B cell (primary cell): ENCODE data around the gene AFF2. TPM values are rescaled to one million over a fixed set of nuclear protein-coding genes. Genes with fewer than 3 reads are reported as not detected.

ENCODE experiments used
- ATAC-seq: fragments of 200-7000 bp; cut with Tn5 transposase; one replicate; pipeline ENCODE4 v1.10.0; 2021; ENCODE audit warnings: low read depth, mild to moderate bottlenecking, moderate number of reproducible peaks, moderate library complexity
- CTCF ChIA-PET: fragments of 350-600 bp; sonication (Branson Sonifier 250); formaldehyde crosslinking; loops from one replicate; lab custom pipeline; 2021; ENCODE audit warnings: antibody characterized with exemption, inconsistent platforms; lab: Charles Lee
- POLR2A ChIA-PET: fragments of 350-600 bp; sonication (Branson Sonifier 250); formaldehyde crosslinking; loops from one replicate; lab custom pipeline; 2021; ENCODE audit warnings: antibody characterized with exemption; lab: Charles Lee
- DNase-seq: peaks from one replicate; pipeline ENCODE4 v3.0.0; 2013
- H2AFZ ChIP-seq: 2 replicates; pipeline ENCODE4 v1.6.1; 2012; ENCODE audit warnings: mild to moderate bottlenecking, low read depth, low read length; ENCODE audit not compliant: insufficient read depth, poor library complexity, severe bottlenecking
- H3K27ac ChIP-seq, 2 donors: 1 replicate in 1 of 2; 2 replicates in 1 of 2; pipeline ENCODE4 v1.5.1; 2012 to 2013; ENCODE audit warnings: low read length in 2 of 2, mild to moderate bottlenecking in 2 of 2, moderate library complexity in 1 of 2
- H3K27me3 ChIP-seq, 4 experiments: fragments of 200-600 bp in 1 of 4; sonication (generic) in 1 of 4; replicated peaks in 1 of 4; 1 replicate in 2 of 4; 2 replicates in 2 of 4; pipeline versions ENCODE4 v1.6.1 to v1.7.0; 2013 to 2016; ENCODE audit warnings: low read length in 3 of 4, mild to moderate bottlenecking in 2 of 4, mixed read lengths in 1 of 4, moderate library complexity in 1 of 4; ENCODE audit not compliant: insufficient read depth in 4 of 4, control insufficient read depth in 3 of 4; ENCODE audit errors: control extremely low read depth in 1 of 4
- H3K36me3 ChIP-seq, 2 experiments: replicated peaks in 1 of 2; 1 replicate in 1 of 2; 2 replicates in 1 of 2; pipeline versions ENCODE4 v1.6.1 to v1.7.1; 2013; ENCODE audit warnings: low read length in 1 of 2; ENCODE audit not compliant: insufficient read depth in 2 of 2, control insufficient read depth in 1 of 2; ENCODE audit errors: control extremely low read depth in 1 of 2, extremely low read depth in 1 of 2
- H3K4me1 ChIP-seq, 2 donors: fragments of 200-600 bp in 1 of 2; sonication (generic) in 1 of 2; 1 replicate in 1 of 2; 2 replicates in 1 of 2; pipeline versions ENCODE4 v1.5.1 to v1.6.1; 2013 to 2017; ENCODE audit warnings: low read length in 2 of 2; ENCODE audit not compliant: control insufficient read depth in 2 of 2, insufficient read depth in 2 of 2
- H3K4me2 ChIP-seq: replicated peaks from 2 replicates; pipeline ENCODE3; 2012; ENCODE audit warnings: mild to moderate bottlenecking, low read depth, low read length; ENCODE audit not compliant: poor library complexity, severe bottlenecking
- H3K4me3 ChIP-seq, 5 experiments: fragments of 200-600 bp in 1 of 5; sonication (generic) in 1 of 5; 1 replicate in 3 of 5; 2 replicates in 2 of 5; pipeline versions ENCODE4 v1.5.1 to v1.7.0; 2011 to 2016; ENCODE audit warnings: low read length in 4 of 5, mild to moderate bottlenecking in 4 of 5, low read depth in 2 of 5, control low read depth in 1 of 5, moderate library complexity in 1 of 5; ENCODE audit not compliant: insufficient read depth in 1 of 5; ENCODE audit errors: control extremely low read depth in 1 of 5, extremely low read depth in 1 of 5
- H3K79me2 ChIP-seq: fragments of 200-600 bp; sonication (generic); one replicate; pipeline ENCODE4 v1.6.0; 2016; ENCODE audit warnings: low read length; ENCODE audit not compliant: control insufficient read depth, insufficient read depth
- H3K9ac ChIP-seq: fragments of 200-600 bp; sonication (generic); 2 replicates; pipeline ENCODE4 v1.6.1; 2017; ENCODE audit warnings: mild to moderate bottlenecking, low read length, moderate library complexity
- H3K9me3 ChIP-seq, 3 donors: one replicate each; pipeline versions ENCODE4 v1.6.1 to v1.7.1; 2013; ENCODE audit warnings: low read length in 2 of 3; ENCODE audit not compliant: control insufficient read depth in 2 of 3, insufficient read depth in 1 of 3; ENCODE audit errors: control extremely low read depth in 1 of 3
- H4K20me1 ChIP-seq: 2 replicates; pipeline ENCODE4 v1.6.0; 2012; ENCODE audit warnings: mild to moderate bottlenecking, low read length; ENCODE audit not compliant: insufficient read depth, control insufficient read depth, poor library complexity, severe bottlenecking
- H3K27ac Mint-ChIP-seq: one replicate; pipeline ENCODE4 v1.8.0; 2021; ENCODE audit warnings: mixed read lengths
- H3K27me3 Mint-ChIP-seq: one replicate; pipeline ENCODE4 v1.8.0; 2021; ENCODE audit warnings: mixed read lengths
- H3K4me1 Mint-ChIP-seq: one replicate; pipeline ENCODE4 v1.8.0; 2021; ENCODE audit warnings: mixed read lengths
- H3K4me3 Mint-ChIP-seq: one replicate; pipeline ENCODE4 v1.8.0; 2021; ENCODE audit warnings: mixed read lengths
- H3K9me3 Mint-ChIP-seq: one replicate; pipeline ENCODE4 v1.8.0; 2022; ENCODE audit warnings: mixed read lengths; ENCODE audit not compliant: insufficient read depth
- EZH2 ChIP-seq: IDR thresholded peaks from 2 replicates; pipeline ENCODE4 v1.6.1; 2012; ENCODE audit warnings: borderline replicate concordance, low read depth, mild to moderate bottlenecking, moderate library complexity, low read length; ENCODE audit not compliant: insufficient read depth, poor library complexity, severe bottlenecking
- WGBS: methylation state at CpG from one replicate; pipeline ENCODE4 v1.1.5; 2013; ENCODE audit warnings: missing lambda C conversion rate; ENCODE audit not compliant: insufficient coverage; 5-methylcytosine and 5-hydroxymethylcytosine counted together
- intact Hi-C: fragments of 100-400 bp; cut with micrococcal nuclease; formaldehyde crosslinking; loops from one replicate; pipeline ENCODE4 v1.10.0; 2022
- polyA plus RNA-seq: library from polyadenylated mRNA; depleted of rRNA; stranded (reverse); fragments of >200 nt; gene quantifications from 2 replicates; pipeline ENCODE4 v1.2.3, GENCODE V29; 2012
- total RNA-seq, 2 donors: library from RNA; stranded (reverse); fragments of 120-200 nt in 1 of 2; gene quantifications; 1 replicate in 1 of 2; 2 replicates in 1 of 2; pipeline versions ENCODE4 v1.2.3 to v1.2.4, GENCODE V29; 2013 to 2022
- TF ChIP-seq, protein P1 (sequence below): fragments of 200-600 bp; IDR thresholded peaks from one replicate; pipeline ENCODE4 v1.8.0; 2022; ENCODE audit warnings: antibody characterized with exemption, mild to moderate bottlenecking

The AFF2 gene
- total and polyA plus RNA-seq, 2 donors (not counting 1 experiment from before 2014, with no cell fraction given), result 0.06 to 12.0 TPM

GRCh38 chrX:148457279-148457678 lies 43.1 kb upstream of the AFF2 start:
- intact Hi-C loops, result loop anchor here (5.0 kb wide), 1 partner anchor 40 kb away; no protein-coding TSS in a partner anchor
- Histone ChIP-seq H3K27me3 (no peaks in the 10 kb centered on the region), H3K79me2 (no peaks in the 10 kb centered on the region), H3K4me2 (no peak overlapping the region), H3K4me1 (peaks cover 32 to 37% of the 10 kb centered on the region in 2 donors), H3K9me3 (no peaks in the 10 kb centered on the region), H4K20me1 (no peaks in the 10 kb centered on the region), H3K9ac (no peak overlapping the region), H2AFZ (no peak overlapping the region), H3K36me3 (no peaks in the 10 kb centered on the region), H3K4me3 (no peak overlapping the region), H3K27ac (no peak overlapping the region)
- CTCF ChIA-PET, result no interaction called here
- no peak overlapping the region for H3K4me3 Mint-ChIP-seq
- H3K27me3 Mint-ChIP-seq, result no peaks in the 10 kb centered on the region
- POLR2A ChIA-PET, result interaction anchor here (0.6 kb wide), 1 partner anchor 20 kb away, joined by 5 read pairs; no protein-coding TSS in a partner anchor
- no peaks in the 10 kb centered on the region for H3K9me3 Mint-ChIP-seq
- H3K4me1 Mint-ChIP-seq, result peaks cover 40% of the 10 kb centered on the region
- no peak overlapping the region for H3K27ac Mint-ChIP-seq
- whole genome bisulfite sequencing, result 10% methylated on average over 2 of the region's 3 CpGs
- DNase-seq (no peak), ATAC-seq (no peak)
- TF ChIP-seq, protein P1, sequence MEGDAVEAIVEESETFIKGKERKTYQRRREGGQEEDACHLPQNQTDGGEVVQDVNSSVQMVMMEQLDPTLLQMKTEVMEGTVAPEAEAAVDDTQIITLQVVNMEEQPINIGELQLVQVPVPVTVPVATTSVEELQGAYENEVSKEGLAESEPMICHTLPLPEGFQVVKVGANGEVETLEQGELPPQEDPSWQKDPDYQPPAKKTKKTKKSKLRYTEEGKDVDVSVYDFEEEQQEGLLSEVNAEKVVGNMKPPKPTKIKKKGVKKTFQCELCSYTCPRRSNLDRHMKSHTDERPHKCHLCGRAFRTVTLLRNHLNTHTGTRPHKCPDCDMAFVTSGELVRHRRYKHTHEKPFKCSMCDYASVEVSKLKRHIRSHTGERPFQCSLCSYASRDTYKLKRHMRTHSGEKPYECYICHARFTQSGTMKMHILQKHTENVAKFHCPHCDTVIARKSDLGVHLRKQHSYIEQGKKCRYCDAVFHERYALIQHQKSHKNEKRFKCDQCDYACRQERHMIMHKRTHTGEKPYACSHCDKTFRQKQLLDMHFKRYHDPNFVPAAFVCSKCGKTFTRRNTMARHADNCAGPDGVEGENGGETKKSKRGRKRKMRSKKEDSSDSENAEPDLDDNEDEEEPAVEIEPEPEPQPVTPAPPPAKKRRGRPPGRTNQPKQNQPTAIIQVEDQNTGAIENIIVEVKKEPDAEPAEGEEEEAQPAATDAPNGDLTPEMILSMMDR, result no peak
- TF ChIP-seq EZH2, result no peak

DNA sequence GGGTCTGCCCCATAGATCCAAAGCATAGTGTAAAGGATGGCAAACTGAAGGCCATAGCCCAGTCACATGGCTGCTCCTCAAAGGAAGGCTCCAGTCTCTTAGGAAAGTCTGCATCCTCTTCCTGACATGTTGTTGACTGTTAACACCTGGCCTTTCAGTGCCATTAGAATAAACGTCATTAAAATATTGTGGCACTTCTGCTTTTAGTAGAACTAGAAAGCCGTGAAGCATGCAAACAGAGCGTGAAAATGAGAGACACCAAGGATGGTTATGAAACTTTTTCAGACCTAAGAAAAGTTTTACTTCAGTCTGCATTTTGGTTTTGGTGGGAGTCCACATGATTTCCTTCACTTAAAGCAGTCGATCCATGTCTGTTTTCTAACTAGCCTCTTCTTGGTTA lies 41.1 kb upstream of the AFF2 start:
- ChIA-PET CTCF (no interaction called here), POLR2A (no interaction called here)
- peak; percentile 74 for DNase-seq
- Mint-ChIP-seq H3K4me1 (peaks cover 43% of the 10 kb centered on the region), H3K27me3 (no peaks in the 10 kb centered on the region), H3K9me3 (no peaks in the 10 kb centered on the region), H3K4me3 (peak overlapping the region; percentile 71), H3K27ac (peak overlapping the region; percentile 91)
- TF ChIP-seq EZH2, result no peak
- TF ChIP-seq, protein P1, result no peak
- H3K4me1 ChIP-seq, result peaks cover 32 to 37% of the 10 kb centered on the region in 2 donors
- ATAC-seq, result peak; percentile 93
- no peak overlapping the region for H2AFZ ChIP-seq
- H3K4me2 ChIP-seq, result peak overlapping the region; percentile 59
- H3K27me3 ChIP-seq, result no peaks in the 10 kb centered on the region
- H3K4me3 ChIP-seq, result peak overlapping the region in 1 of 5 experiments; percentile 29
- H3K9me3 ChIP-seq, result no peaks in the 10 kb centered on the region
- no peaks in the 10 kb centered on the region for H3K36me3 ChIP-seq
- no peaks in the 10 kb centered on the region for H3K79me2 ChIP-seq
- H3K27ac ChIP-seq, result peak overlapping the region; percentile 47 to 78
- no CpG with 5 or more reads among the region's 4 CpGs for WGBS
- intact Hi-C loops, result loop anchor here (1.0 to 5.0 kb wide), 3 partner anchors 42 to 79 kb away; no protein-coding TSS in a partner anchor
- no peak overlapping the region for H3K9ac ChIP-seq
- no peaks in the 10 kb centered on the region for H4K20me1 ChIP-seq
